Amniotic stem cell (primary cell): ENCODE measurements around the gene IP6K1.
"Not testable (repeated sequence)": the region's sequence is repeated elsewhere in the genome, so short reads cannot be mapped to it uniquely, and the experiment has no call there.

Experiments
- DNase-seq: peaks from one replicate; lab custom pipeline; 2025; lab: John Stamatoyannopoulos, UW

IP6K1 gene

GRCh38 chr3:49793486-49794085 is 7.2 kb upstream of the IP6K1 start:
- no peak for DNase-seq

GRCh38 chr3:49792371-49793150 is 6.2 kb upstream of the IP6K1 start:
- DNase-seq, result no peak

GRCh38 chr3:49791571-49791970 is 5.2 kb upstream of the IP6K1 start:
- no peak for DNase-seq

- DNase-seq, result no peak
These were observed 4.5 kb upstream of the IP6K1 start for GRCh38 chr3:49790626-49791411.

GRCh38 chr3:49788056-49788455 is 1.7 kb upstream of the IP6K1 start:
- DNase-seq, result no peak

GRCh38 chr3:49787536-49787935 is 1.2 kb upstream of the IP6K1 start:
- no peak for DNase-seq

GRCh38 chr3:49787182-49787464 is 781 bp upstream of the IP6K1 start:
- DNase-seq, result no peak

- no peak for DNase-seq
These were observed 581 bp downstream of the IP6K1 start for GRCh38 chr3:49785565-49786356.

- not testable (repeated sequence) for DNase-seq
These were observed 4.1 kb downstream of the IP6K1 start for GRCh38 chr3:49782277-49782676.

- no peak for DNase-seq
These were observed 4.7 kb downstream of the IP6K1 start for GRCh38 chr3:49781415-49782199.

- DNase-seq, result not testable (repeated sequence)
These were observed 5.4 kb downstream of the IP6K1 start for GRCh38 chr3:49780975-49781365.

GRCh38 chr3:49780080-49780974 is 6.0 kb downstream of the IP6K1 start:
- no peak for DNase-seq

GRCh38 chr3:49779358-49780079 is 6.8 kb downstream of the IP6K1 start:
- no peak for DNase-seq

- DNase-seq, result not testable (repeated sequence)
These were observed 10.2 kb downstream of the IP6K1 start for GRCh38 chr3:49776101-49776500.

- no peak for DNase-seq
These were observed 10.8 kb downstream of the IP6K1 start for GRCh38 chr3:49775538-49775937.

GRCh38 chr3:49772703-49773102 is 13.6 kb downstream of the IP6K1 start:
- DNase-seq, result no peak

- DNase-seq, result no peak
These were observed 14.9 kb downstream of the IP6K1 start for GRCh38 chr3:49771340-49771938.

GRCh38 chr3:49769926-49770325 is 16.4 kb downstream of the IP6K1 start:
- DNase-seq, result no peak

- DNase-seq, result no peak
These were observed 16.9 kb downstream of the IP6K1 start for GRCh38 chr3:49769286-49769915.
